PC-3 (cell line): ENCODE data around the gene BDNF. TPM values are rescaled to one million over a fixed set of nuclear protein-coding genes. Genes with fewer than 3 reads are reported as not detected.
A peak's percentile ranks its signal among the peaks of the same experiment; 100 is the strongest.

ENCODE experiments used
- ATAC-seq: fragments of 200-7000 bp; cut with Tn5 transposase; 2 replicates; pipeline ENCODE4 v1.9.1; 2020; ENCODE audit warnings: mild to moderate bottlenecking, moderate library complexity
- BruUV-seq: library from RNA; stranded (reverse); fragments of 400-500 nt; replicated peaks from 2 replicates; lab custom pipeline; 2021; lab: Mats Ljungman, UMichigan
- CTCF ChIA-PET: fragments of 300-600 bp; sonication (Branson Sonifier 250); formaldehyde crosslinking; loops from one replicate; lab custom pipeline; 2022; ENCODE audit warnings: antibody characterized with exemption; lab: Charles Lee
- POLR2A ChIA-PET: fragments of 300-600 bp; sonication (Branson Sonifier 250); formaldehyde crosslinking; loops from one replicate; lab custom pipeline; 2022; ENCODE audit warnings: antibody characterized with exemption; ENCODE audit not compliant: unreplicated experiment; lab: Charles Lee
- DNase-seq: peaks from one replicate; pipeline ENCODE4 v3.0.0-alpha.2; 2015
- H2AFZ ChIP-seq: fragments of 300-600 bp; sonication (generic); 2 replicates; pipeline ENCODE4 v1.6.0; 2016; ENCODE audit warnings: antibody characterized with exemption, low read length
- H3F3A ChIP-seq: fragments of 300-600 bp; sonication (generic); one replicate; pipeline ENCODE4 v1.6.0; 2017; ENCODE audit warnings: antibody characterized with exemption, low read length, control low read depth, mild to moderate bottlenecking; ENCODE audit not compliant: unreplicated experiment
- H3K27ac ChIP-seq: fragments of 300-600 bp; sonication (generic); 2 replicates; pipeline ENCODE4 v1.5.1; 2016; ENCODE audit warnings: mild to moderate bottlenecking, low read length
- H3K27me3 ChIP-seq: fragments of 300-600 bp; sonication (generic); 2 replicates; pipeline ENCODE4 v1.6.1; 2016; ENCODE audit warnings: low read length, mixed read lengths
- H3K36me3 ChIP-seq: fragments of 300-600 bp; sonication (generic); 2 replicates; pipeline ENCODE4 v1.6.1; 2016; ENCODE audit warnings: low read depth, mixed run types, low read length, mixed read lengths
- H3K4me1 ChIP-seq: fragments of 300-600 bp; sonication (generic); 2 replicates; pipeline ENCODE4 v1.5.1; 2016; ENCODE audit warnings: low read length; ENCODE audit not compliant: insufficient read depth
- H3K4me2 ChIP-seq: fragments of 300-600 bp; sonication (generic); 2 replicates; pipeline ENCODE4 v1.6.0; 2016; ENCODE audit warnings: low read length
- H3K4me3 ChIP-seq: fragments of 300-600 bp; sonication (generic); 2 replicates; pipeline ENCODE4 v1.5.1; 2016; ENCODE audit warnings: mild to moderate bottlenecking, low read length, mixed read lengths
- H3K79me2 ChIP-seq: fragments of 300-600 bp; sonication (generic); 2 replicates; pipeline ENCODE4 v1.6.1; 2017; ENCODE audit warnings: low read length, mixed read lengths
- H3K9ac ChIP-seq: fragments of 300-600 bp; sonication (generic); 2 replicates; pipeline ENCODE4 v1.6.0; 2016; ENCODE audit warnings: mild to moderate bottlenecking, low read length
- H3K9me2 ChIP-seq: fragments of 300-600 bp; sonication (generic); replicated peaks from 2 replicates; pipeline ENCODE4 v1.6.1; 2016; ENCODE audit warnings: mixed run types, low read length, mixed read lengths
- H3K9me3 ChIP-seq: fragments of 300-600 bp; sonication (generic); 2 replicates; pipeline ENCODE4 v1.6.1; 2016; ENCODE audit warnings: low read length, mixed read lengths
- H4K20me1 ChIP-seq: fragments of 300-600 bp; sonication (generic); 2 replicates; pipeline ENCODE4 v1.6.1; 2016; ENCODE audit warnings: low read length, mixed read lengths
- CTCF ChIP-seq: fragments of 300-600 bp; sonication (generic); conservative IDR thresholded peaks from 2 replicates; pipeline ENCODE4 v1.5.1; 2017; ENCODE audit warnings: antibody characterized with exemption, low read depth, mild to moderate bottlenecking, low read length
- EZH2 ChIP-seq: fragments of 300-600 bp; sonication (generic); IDR thresholded peaks from one replicate; pipeline ENCODE4 v1.6.1; 2017; ENCODE audit warnings: antibody characterized with exemption, mild to moderate bottlenecking, low read length; ENCODE audit not compliant: unreplicated experiment
- EZH2phosphoT487 ChIP-seq: fragments of 300-600 bp; sonication (generic); IDR thresholded peaks from 2 replicates; pipeline ENCODE4 v1.6.1; 2018; ENCODE audit warnings: mild to moderate bottlenecking, antibody characterized with exemption, low read length, borderline replicate concordance
- intact Hi-C: fragments of 100-400 bp; cut with micrococcal nuclease; formaldehyde crosslinking; loops from 2 replicates; pipeline ENCODE4 v1.9.0; 2023
- total RNA-seq: library from RNA; depleted of rRNA; stranded (reverse); fragments of >200 nt; gene quantifications from 2 replicates; pipeline ENCODE4 v1.2.3, GENCODE V29; 2014

BDNF gene
- total RNA-seq, 1 experiment from 2014 or later = 3.8 TPM

GRCh38 chr11:27721264-27722116 lies 21.2 kb upstream of the BDNF start:
- DNase-seq (no peak), ATAC-seq (no peak)
- Histone ChIP-seq H3F3A (no peaks in the 10 kb centered on the region), H3K4me1 (peaks cover 6% of the 10 kb centered on the region; the same call in 1 of the 2 replicates), H3K9me2 (no peaks in the 10 kb centered on the region), H3K27ac (no peak overlapping the region), H3K27me3 (no peaks in the 10 kb centered on the region), H3K9me3 (no peaks in the 10 kb centered on the region), H3K4me2 (no peak overlapping the region), H3K4me3 (no peak overlapping the region), H3K79me2 (no peaks in the 10 kb centered on the region), H4K20me1 (no peaks in the 10 kb centered on the region), H3K9ac (no peak overlapping the region), H3K36me3 (no peaks in the 10 kb centered on the region), H2AFZ (no peak overlapping the region)
- CTCF ChIA-PET = no interaction called here
- TF ChIP-seq EZH2 = no peak
- TF ChIP-seq EZH2phosphoT487 = no peak
- TF ChIP-seq CTCF = no peak
- no TSS peak for BruUV-seq
- POLR2A ChIA-PET = interaction anchor here (0.6 kb wide), 1 partner anchor 1014 kb away, joined by 4 read pairs; no protein-coding TSS in a partner anchor
- intact Hi-C loops = no loop called here

GRCh38 chr11:27720277-27720830 lies 20.1 kb upstream of the BDNF start:
- ATAC-seq (no peak), DNase-seq (peak; percentile 28)
- no peak overlapping the region for H3K9ac ChIP-seq
- H3F3A ChIP-seq = no peaks in the 10 kb centered on the region
- TF ChIP-seq EZH2phosphoT487 (no peak), CTCF (no peak), EZH2 (no peak)
- H3K27ac ChIP-seq = no peak overlapping the region
- H3K9me2 ChIP-seq = no peaks in the 10 kb centered on the region
- intact Hi-C loops = no loop called here
- H3K36me3 ChIP-seq = no peaks in the 10 kb centered on the region
- H4K20me1 ChIP-seq = no peaks in the 10 kb centered on the region
- no peaks in the 10 kb centered on the region for H3K79me2 ChIP-seq
- POLR2A ChIA-PET = interaction anchor here (0.6 kb wide), 1 partner anchor 387 kb away, joined by 4 read pairs; no protein-coding TSS in a partner anchor
- H3K4me2 ChIP-seq = peak overlapping the region; percentile 65
- no TSS peak for BruUV-seq
- CTCF ChIA-PET = no interaction called here
- H3K27me3 ChIP-seq = no peaks in the 10 kb centered on the region
- H2AFZ ChIP-seq = no peak overlapping the region
- H3K9me3 ChIP-seq = no peaks in the 10 kb centered on the region
- H3K4me1 ChIP-seq = peaks cover 6% of the 10 kb centered on the region; the same call in 1 of the 2 replicates
- H3K4me3 ChIP-seq = no peak overlapping the region
